ENCODE data around the gene MGST3.
"Not testable (repeated sequence)": the region's sequence is repeated elsewhere in the genome, so short reads cannot be mapped to it uniquely, and the experiment has no call there.

MGST3 gene

DNA sequence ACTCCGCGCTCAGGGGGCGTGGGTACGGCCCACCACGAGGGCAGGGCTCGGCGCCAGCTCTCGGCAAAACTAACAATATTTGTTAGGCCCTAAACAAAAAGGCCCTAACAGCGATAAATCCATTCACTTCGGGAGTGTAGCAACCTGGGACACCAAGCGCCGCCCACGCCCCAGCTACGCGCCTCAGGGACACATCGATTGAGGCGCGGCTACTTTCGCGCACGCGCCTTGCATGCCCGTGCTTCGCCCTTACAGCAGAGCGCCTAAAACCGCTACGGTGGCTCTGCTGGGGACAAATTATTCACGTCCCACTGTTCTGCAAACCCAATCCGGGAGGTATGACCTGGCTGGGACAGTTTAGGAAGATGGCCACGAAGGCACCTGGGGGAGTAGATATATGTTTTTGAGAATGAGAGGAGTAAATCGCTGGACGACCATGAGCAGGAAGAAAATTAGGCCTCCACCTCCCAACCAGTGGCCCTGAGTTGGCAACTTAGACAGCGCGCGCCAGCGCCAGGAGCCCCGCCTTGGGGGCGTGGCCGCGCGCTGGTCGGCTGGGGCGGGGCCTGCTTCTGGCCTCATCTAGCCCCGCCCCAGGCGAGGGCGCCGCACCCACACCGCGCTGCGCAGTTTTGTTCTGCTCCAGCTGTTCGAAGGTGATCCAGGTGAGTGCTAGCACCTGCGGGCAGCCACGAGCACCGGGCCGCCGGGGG, at the start of gene MGST3:
MGST3 (plus strand) TSS at position 606 of the 713 bp plus-strand sequence. CDS start 18,614 bp downstream, outside the sequence.
- peak; percentile 98 for DNase-seq

GRCh38 chr1:165581926-165582325, 49.1 kb upstream of the MGST3 start:
- no peak for DNase-seq

DNA sequence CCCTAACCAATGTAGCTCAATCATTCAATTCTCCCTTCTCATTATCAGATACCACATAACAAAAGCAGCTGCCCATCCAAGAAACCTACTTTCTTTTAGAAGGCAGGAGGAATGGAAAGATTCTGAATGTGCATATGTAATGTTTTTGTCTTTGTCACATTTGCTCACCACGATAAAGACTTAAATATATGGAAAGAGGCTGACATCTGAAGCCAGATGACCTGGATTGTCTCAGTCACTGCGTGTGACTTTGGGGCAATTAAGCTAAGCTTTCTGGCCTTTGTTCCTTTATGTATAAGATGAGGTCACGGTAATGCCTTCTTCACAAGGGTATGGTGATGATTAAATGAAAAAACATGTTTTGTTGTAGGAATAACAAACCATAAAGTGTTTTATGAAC, 44.6 kb upstream of the MGST3 start:
- no peak for DNase-seq

DNA sequence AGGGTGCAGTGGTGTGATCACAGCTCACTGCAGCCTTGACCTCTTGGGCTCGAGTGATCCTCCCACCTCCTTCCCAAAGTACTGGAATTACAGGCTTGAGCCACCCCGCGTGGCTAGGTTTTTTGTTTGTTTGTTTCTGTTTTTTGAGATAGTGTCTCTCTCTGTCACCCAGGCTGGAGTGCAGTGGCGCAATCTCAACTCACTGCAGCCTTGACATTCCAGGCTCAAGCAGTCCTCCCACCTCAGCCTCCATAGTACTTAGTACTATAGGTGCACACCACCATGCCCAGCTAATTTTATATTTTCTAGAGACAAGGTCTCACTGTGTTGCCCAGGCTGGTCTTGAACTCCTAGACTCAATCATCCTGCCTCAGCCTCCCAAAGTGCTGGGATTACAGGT, 39.6 kb upstream of the MGST3 start:
- not testable (repeated sequence) for DNase-seq

DNA sequence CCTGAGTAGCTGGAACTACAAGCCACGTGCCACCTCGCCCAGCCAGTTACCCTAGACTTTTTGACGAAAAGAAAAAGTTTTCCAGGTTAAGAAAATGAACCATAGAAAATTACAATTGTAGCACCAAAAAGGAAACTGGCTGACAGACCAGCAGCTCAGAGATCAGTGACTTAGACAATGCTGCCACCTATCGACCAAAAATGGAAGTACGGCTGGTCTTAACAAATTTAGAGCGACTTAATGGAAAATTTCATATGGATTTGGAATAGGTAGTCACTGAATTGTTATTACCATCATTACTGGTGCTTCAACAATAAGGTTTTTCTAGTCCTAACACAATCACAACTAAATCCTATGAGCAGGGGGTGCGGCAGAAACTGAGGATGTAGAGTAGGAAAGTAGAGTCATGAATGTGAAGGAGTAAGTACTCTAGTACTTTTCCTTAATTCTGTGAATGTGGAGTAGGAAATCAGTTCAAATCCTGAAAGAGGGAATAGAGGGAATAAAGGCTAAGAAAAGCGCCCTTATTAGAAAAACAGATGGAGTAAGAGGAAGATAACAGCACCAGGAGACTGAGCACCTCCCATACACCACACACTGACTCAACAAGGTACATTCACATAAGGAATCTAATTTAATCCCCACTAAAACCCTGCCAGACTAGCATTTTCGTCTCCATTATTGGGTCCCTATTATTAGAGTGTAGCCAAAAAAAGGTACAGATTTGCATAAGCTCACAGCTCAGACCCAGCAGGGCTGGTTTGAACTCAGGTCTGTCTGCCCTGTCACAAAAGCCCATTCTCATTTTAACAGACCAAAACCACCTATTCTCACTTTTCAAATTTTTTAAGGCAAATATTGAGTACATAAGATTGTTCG, 37.9 kb upstream of the MGST3 start:
- DNase-seq, result peak; percentile 85

DNA sequence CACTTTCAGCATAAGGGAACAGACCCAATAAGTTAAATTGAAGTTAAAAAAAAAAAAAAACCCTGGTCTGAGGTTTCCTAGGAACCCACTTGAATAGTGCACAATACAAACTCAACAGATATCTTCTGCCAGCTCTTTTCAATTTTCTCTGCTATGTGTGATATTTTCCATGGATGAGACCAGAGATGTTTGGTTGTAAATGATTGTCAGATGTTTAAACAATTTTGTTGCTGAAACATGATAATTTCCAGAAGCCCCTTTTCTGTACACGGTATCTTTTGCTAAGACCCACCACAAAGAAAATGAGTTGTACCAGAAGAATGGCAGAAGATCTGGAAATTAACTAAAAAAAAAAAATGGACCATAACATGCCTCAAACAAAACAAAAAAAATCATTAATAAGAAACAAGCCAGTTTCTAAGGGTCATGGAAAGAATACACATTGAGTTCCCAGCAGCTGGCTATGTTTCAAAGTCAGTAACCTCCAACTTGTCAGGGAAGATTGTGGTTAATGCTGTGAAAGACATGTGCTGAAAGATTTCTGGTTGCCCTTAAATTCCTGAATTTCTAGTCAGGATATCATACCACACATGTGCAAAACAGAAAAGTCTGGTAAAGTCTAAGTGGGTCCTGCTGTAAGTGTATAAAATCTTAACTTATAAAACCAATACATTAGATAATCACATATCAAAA, 35.6 kb upstream of the MGST3 start:
- DNase-seq, result no peak

- peak; percentile 98 for DNase-seq
Observed at GRCh38 chr1:165597883-165598675, 33.0 kb upstream of the MGST3 start.

GRCh38 chr1:165598676-165599059, 32.4 kb upstream of the MGST3 start:
- no peak for DNase-seq

- DNase-seq, result no peak
Observed at GRCh38 chr1:165600793-165601192, 30.2 kb upstream of the MGST3 start.

GRCh38 chr1:165603810-165604209, 27.2 kb upstream of the MGST3 start:
- no peak for DNase-seq

- DNase-seq, result no peak
Observed at GRCh38 chr1:165605246-165605645, 25.8 kb upstream of the MGST3 start.

DNA sequence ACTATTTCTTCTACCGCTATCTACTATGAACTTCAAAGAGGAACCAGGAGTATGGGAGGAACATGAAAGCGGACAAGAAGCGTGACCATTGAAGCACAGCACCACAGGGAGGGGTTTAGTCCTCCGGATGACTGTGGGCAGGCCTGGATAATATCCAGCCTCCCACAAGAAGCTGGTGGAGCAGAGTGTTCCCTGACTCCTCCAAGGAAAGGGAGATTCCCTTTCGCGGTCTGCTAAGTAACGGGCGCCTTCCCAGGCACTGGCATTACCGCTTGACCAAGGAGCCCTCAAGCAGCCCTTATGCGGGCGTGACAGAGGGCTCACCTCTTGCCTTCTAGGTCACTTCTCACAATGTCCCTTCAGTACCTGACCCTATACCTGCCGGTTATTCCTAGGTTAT, 24.4 kb upstream of the MGST3 start:
- not testable (repeated sequence) for DNase-seq

DNA sequence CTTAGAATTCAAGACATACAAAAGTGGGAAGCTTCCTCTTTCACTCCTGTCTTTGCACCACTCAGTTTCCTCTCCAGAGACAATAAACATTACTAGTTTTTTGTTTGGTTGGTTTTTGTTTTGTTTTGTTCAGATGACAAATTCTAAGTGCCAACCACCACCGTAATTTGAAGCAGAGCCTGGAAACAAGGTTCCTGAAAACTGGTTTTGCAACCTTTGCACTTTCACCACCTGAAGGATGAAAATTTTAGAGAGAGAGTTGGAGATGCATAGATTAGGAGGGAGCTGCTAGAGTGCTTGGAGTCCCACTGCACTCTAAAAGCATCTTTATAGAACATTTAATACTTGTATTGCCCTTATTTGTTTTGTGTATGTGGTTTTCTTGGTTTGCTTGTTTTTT, 20.2 kb upstream of the MGST3 start:
- DNase-seq, result no peak

DNA sequence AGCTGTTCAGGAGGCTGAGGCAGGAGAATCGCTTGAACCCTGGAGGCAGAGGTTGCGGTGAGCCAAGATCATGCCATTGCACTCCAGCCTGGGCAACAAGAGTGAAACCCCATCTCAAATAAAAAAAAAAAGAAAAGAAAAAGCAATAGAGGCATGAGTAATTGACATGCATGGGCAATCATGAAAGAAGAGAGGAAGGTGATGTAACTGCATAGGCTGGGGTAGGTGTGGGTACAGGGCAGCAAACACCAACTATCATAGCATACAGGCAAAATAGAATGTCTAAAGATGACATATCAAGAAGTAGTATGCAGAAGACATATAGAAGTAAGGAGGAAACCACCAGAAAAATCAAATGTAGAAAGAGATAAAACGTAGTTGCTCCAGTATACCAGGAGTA, 19.0 kb upstream of the MGST3 start:
- DNase-seq, result no peak

DNA sequence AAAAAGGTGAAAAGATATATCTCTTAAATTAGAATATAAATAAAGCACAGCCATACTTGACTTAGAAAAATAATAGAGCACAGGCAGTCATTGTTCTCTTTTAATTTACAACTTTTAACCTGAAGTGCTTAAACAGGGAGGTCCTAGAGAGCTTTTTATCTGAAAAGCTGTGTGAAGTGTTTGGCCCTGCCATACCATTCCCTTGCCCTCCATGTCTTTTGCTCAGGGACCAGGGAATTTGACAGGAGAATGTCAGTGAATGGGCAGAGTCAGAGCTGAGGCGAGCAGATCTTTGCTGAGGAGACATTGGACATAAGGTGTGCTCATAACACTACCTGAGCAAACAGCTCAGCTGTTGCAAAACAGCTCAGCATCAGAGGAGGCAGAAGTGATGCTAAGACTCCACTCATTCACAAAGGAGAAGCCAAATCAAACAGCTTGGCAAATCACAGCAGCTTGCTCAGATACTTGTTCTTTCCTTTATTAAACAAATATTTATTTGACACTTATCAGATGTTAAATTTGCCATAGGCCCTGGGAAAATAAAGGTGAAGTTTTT, 14.9 kb upstream of the MGST3 start:
- no peak for DNase-seq

- DNase-seq, result no peak
Observed at GRCh38 chr1:165616987-165617546, 14.0 kb upstream of the MGST3 start.

DNA sequence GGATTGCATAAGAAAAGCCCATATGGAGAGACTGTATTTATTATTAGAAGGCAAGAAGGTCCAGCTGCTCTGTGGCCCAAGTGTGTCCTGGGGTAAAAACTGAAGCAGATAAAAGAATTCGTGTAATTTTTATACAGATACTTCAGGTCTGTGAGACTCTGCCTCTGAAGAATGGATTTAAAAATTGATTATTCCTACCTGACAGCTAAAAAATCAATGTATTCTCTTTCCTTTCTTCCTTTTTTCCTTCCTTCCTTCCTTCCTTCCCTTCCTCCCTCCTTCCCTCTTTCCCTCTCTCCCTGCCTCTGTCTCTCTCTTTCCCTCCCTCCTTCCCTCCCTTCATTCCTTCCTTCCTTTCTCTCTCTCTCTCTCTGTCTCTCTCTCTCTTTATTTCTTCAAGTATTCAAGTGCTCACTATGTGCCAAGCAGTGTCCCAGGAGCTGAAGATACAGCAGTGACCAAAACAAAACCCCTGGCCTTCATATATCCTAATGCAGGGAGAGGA, 11.3 kb upstream of the MGST3 start:
- no peak for DNase-seq

DNA sequence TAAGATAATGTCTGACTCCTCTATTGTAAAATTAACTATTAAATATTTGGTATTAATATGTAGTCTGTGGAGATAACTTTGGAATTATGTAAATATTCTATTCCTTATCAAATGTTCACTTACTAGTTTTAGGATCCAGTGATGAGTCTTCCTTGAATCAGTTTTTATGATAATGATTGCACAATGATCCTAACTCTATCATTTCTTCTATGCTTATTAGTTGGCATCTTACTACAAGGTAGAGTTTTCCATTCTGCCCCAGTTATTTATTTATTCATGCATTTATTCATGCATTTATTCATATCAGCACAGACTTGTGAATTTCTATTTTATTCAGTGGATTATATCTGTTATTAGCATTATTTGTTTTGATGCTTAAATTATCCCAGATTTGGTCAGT, 7.4 kb upstream of the MGST3 start:
- no peak for DNase-seq

DNA sequence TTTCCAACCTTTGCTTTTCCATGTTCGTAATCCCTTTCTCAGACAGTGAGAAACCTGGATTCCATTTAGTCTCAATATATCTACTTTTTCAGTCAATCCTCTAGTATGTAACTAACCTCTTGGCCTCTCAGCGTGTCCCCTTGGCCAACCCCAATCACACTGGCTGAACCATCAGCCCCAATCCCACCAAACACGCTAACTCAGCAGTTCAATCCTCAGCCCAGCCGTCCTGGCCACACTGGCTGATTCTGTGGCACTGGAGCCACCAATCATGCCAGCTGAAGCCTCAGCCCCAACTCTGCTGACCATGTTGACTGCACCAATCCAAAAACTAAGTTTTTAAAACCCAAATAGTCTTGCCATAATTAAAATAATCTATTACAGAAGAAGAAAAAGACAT, 6.6 kb upstream of the MGST3 start:
- DNase-seq, result no peak

DNA sequence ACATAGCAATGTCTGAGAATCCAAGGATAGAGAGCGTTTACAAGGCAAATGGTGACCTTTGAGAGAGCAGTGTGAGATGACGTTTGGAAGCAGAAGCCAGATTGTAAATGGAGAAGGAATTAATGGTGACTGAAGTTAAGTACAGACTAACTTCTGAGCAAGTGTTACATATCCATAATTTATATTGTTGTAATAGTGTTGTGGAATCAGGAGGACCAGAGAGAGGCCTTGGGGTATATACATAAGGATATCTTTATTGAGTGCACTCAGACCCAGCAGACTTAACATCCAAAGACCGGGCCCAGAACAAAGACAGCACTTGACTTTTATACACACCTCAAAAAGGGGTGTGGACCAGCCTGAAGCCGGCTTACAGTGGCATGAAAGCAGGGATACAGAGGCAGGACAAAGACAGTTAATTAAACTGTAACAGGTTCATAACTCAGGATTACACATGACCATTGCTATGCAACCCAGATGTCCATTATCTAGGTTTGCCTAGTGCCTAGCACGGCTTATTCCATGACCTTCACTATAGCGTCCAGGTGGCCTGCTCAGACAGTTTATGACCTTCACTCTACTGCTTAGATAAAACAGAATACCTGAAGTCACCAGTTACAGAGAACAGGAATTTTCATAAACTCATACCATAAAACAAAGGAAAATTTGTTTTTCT, 2.7 kb upstream of the MGST3 start:
- DNase-seq, result no peak

DNA sequence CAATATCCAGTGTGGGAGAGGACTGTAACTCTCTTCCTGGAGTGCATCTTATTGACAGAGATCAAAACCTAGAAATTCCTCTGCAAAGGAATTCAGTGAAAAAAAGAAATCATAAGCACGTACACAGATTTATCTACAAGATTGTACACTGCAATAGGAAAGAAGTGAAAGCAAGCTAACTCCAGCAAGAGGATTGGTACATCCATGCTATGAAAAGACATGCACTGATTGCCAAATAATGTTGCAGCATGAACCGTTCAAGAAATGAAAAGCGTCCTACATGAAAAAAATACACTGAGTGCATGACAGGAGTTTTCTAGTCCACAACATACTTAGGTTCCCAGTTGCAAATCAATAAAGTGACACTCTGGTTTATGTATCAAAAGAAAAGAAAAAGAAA, 1.9 kb upstream of the MGST3 start:
- DNase-seq, result no peak

Data from hematopoietic multipotent progenitor cell treated with erythropoietin and hydrocortisone succinate and interleukin-3 and kit ligand, for 6 days (in vitro differentiated cells).